HG03521 (cell line): ENCODE results near the gene SLC25A34.
"Not testable (repeated sequence)": the region's sequence is repeated elsewhere in the genome, so short reads cannot be mapped to it uniquely, and the experiment has no call there.

Experiments
- ATAC-seq: cut with Tn5 transposase; IDR thresholded peaks from one replicate; pipeline ENCODE4 v1.9.1; 2021; ENCODE audit warnings: mild to moderate bottlenecking, moderate library complexity; ENCODE audit not compliant: unreplicated experiment

The SLC25A34 gene

GRCh38 chr1:15736038-15736891 lies at the start of gene SLC25A34:
TSS of gene SLC25A34 (plus strand) at chr1:15736258. CDS start at chr1:15736486, 228 bp downstream.
- ATAC-seq, result no peak

- no peak for ATAC-seq
Observed at GRCh38 chr1:15687446-15687845, 48.6 kb upstream of the SLC25A34 start.

- no peak for ATAC-seq
Observed at GRCh38 chr1:15690317-15690716, 45.7 kb upstream of the SLC25A34 start.

GRCh38 chr1:15691434-15692032 lies 44.5 kb upstream of the SLC25A34 start:
- no peak for ATAC-seq

DNA sequence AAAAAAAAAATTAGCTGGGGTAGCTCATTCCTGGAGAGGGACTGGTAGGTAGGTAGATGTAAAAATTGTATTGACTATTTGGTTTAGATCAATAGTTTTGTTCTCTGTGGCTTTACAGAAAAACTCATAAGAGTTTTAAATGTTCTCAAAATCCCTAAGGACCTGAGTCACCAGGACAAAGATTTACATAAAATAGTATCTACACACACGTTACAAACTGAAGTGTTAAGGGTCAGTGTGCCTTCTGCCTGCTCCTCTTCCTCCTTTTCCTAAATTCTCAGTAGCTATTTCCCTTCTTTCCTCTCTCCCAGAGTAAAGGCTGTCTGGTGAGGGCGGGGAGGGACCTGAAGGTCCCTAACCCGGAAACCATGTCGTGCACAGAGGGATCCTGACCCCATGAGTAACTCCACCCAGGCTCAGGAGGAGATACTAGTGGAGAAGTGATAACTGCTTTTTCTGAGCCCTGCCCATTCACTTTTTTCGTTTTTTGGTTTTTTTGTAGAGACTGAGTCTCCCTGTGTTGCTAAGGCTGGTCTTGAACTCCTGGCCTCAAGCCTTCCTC lies 43.9 kb upstream of the SLC25A34 start:
- ATAC-seq, result no peak

DNA sequence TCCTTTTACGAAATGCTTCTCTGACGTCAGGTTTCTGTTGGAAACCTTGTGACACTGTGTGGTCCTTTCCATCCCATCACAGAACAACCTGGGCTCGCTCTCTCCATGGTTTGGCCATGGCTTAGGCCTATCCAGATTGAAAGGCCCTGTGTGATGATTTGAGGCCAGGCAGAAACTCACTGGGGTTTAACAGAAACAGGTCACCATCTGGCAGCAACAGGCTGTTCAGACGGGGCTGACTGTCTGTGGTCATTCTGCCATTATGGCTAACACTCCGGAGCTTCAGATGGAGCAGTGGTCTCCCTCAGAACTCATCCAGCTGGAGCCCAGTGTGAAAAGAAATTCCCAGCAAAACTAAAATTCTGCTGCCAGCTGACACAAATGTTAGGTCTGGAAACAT lies 42.7 kb upstream of the SLC25A34 start:
- no peak for ATAC-seq

DNA sequence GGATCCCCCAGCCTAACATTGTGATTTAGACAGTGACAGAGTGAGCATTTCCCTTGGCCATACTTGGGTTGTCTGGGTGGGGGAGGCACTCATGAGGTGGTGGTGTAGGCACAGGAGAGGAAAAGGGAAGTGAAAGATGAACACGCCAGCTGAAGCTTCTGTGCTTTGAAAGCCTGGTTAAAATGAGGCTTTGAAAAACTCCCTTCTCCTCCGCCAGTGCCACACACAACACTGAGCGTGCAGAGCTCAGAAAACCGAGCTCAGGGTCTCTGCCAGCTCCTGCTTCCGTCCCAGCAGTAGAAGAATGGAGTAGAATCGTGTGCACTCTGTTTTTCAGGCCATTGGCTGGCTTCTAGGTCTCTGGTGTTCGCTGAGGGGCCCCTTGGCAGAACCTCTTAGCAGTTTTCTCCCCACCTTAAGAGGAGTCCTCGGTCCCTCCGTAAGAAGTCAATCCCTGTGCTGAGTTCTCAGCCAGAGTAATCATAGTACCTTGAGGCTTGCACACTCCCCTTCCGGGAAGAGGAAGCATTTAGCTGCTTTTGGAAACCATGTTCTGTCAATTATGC lies 39.0 kb upstream of the SLC25A34 start:
- ATAC-seq, result peak; percentile 94

GRCh38 chr1:15698201-15698600 lies 37.9 kb upstream of the SLC25A34 start:
- ATAC-seq, result no peak

DNA sequence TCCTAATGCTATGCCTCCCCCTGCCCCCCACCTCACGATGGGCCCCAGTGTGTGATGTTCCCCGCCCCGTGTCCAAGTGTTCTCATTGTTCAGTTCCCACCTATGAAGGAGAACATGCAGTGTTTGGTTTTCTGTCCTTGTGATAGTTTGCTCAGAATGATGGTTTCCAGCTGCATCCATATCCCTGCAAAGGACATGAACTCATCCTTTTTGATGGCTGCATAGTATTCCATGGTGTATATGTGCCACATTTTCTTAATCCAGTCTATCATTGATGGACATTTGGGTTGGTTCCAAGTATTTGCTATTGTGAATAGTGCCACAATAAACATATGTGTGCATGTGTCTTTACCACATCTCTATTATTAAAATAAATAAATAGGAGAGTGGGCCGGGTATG lies 36.7 kb upstream of the SLC25A34 start:
- not testable (repeated sequence) for ATAC-seq

DNA sequence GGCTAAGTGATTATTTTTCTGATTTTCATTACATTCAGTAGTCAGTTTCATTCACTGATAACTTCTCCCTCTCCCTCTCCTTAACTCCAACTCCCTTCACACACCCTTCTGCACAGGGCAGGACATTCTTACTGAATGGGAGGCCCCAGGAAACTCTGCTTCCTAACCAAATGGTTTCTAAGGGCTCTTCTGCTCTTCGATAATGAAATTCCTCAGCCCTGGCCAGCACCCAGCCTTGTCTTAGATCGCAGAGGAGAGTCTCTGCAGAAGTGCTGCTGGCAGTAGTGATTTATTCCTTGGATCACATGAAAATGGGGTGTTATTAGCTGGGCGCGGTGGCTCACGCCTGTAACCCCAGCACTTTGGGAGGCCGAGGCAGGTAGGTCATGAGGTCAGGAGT lies 35.5 kb upstream of the SLC25A34 start:
- ATAC-seq, result no peak

DNA sequence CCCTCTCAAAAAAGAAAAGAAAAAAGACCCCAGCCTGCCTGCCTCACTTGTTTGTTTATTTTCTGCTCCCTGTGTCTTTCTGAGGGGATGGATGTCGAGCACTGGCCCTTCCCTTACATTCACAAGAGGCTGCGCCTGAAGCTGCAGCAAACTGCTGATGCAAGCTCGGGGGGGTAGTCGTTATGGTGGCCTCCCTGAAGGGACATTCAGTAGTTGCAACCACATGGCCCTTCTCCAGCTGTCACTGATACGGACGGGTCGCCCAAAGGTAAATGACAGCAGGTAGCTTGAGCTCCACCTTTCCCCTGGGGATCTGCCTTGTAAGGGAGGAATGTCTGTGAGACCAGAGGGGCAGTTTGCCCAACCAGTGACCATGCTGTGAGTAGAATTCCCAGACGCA lies 34.3 kb upstream of the SLC25A34 start:
- no peak for ATAC-seq

- no peak for ATAC-seq
Observed at GRCh38 chr1:15702722-15703550, 33.1 kb upstream of the SLC25A34 start.

GRCh38 chr1:15703562-15703961 lies 32.5 kb upstream of the SLC25A34 start:
- no peak for ATAC-seq

DNA sequence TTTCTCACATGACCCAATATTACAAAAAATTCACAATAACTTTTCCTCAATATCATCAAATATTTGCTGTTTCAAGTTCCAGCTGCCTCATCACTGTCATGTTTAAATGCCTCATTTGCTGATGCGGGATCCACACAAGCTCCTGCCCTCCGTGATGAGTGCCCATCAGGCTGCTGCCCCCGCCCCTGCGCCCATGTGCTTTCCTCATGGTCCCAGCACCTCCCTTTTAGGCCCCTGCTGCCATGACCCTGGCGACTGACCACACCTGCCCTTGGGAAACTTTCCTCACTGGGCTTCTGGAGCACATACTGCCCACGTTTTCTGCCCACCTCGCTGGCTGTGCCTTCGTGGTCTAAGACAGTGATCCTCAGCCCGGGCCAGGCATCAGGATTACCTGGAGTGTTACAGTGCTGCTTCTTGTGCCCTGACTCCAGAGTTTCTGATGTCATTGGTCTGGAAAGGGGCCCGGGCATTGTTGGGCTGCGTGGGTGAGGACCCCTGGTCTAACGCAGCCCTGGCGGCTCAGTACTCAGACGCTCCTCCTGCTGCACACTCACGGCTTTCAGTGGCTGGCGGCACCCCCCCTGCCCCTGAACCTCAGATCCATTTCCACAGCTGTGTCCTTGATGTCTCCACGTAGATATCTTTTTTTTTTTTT lies 31.4 kb upstream of the SLC25A34 start:
- no peak for ATAC-seq

GRCh38 chr1:15705184-15705566 lies 30.9 kb upstream of the SLC25A34 start:
- no peak for ATAC-seq

DNA sequence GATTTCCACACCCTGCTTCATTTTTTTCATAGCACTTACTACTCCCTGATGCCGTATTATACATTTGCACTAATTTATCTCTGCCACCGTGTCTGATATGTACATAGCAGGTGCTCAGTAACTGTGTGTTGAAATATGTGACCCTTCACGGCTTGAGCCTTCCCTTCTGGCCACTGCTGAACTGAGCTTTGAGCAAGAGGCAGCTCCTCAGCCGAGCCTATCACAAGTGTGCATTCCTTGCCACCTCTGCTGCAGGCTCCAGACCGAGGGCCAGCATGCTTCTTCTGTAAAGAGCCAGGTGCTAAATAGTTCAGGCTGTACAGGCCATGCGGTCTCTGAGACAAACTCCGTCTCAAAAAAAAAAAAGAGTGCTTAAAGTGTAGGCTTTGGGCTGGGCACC lies 29.3 kb upstream of the SLC25A34 start:
- no peak for ATAC-seq

DNA sequence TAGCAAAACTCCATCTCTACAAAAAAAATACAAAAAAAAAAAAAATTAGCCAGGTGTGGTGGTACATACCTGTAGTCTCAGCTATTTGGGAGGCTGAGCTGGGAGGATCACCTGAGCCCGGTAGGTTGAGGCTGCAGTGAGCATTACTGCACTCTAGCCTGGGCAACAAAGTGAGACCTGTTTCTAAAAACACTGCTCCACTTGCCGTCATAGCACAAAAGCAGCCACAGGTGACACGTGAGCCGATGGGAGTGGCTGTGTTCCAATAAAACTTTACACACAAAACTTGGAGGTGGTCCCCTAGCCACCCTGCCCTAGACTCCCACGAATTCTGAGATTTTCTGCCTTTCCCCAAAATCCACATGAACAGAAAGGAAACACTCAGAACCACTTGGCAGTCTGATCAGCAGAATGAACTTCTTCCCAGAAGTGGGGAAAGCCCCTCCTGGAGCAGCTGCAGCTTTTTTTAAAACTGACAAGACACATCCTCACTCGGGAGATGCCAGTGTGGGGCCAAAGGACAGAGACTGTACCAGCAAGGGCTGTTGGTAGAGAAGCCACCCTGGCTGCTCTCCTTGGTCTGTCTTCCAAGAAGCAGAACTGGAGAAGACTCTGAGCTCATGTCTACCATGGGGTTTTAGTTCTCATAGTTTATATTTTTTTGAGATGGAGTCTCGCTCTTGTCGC lies 28.7 kb upstream of the SLC25A34 start:
- no peak for ATAC-seq

DNA sequence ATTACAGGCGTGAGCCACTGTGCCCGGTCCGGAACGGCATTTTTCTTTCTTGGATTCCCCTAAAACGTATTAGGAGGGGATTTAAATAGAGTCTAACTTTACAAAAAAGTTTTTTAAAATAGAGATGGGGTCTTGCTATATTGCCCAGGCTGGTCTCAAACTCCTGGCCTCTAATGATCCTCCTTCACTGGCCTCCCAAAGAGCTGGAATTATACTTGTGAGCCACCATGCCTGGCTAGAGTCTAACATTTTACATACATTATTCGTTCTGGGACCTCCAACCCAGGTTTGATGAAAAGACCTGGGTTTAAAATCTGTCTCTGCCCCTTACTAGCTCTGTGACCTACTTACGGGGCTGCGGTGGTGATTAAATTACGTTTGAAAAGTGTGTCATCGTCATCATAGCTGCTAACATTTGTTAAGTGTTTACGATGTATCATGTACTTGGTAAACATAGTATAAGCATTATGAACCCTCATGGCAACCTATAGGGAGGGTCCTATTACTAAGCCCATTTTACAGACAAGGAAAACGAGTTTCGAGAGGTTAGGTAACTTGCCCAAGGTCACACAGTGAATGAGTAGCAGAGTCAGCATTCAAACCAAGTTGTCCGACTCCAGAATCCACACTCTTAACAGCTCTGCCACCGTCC lies 27.4 kb upstream of the SLC25A34 start:
- ATAC-seq, result no peak

- ATAC-seq, result no peak
Observed at GRCh38 chr1:15709226-15709625, 26.8 kb upstream of the SLC25A34 start.
